Neural crest cell (in vitro differentiated cells): Measurements from ENCODE around the gene BPI. TPM values are rescaled to one million over a fixed set of nuclear protein-coding genes. Genes with fewer than 3 reads are reported as not detected.

Experiments used
- DNase-seq: peaks from one replicate; pipeline ENCODE4 v3.0.0; 2021; ENCODE audit warnings: low read depth, mixed read lengths, low spot score
- H3K27ac Mint-ChIP-seq: one replicate; pipeline ENCODE4 v1.8.0; 2021; ENCODE audit warnings: mild to moderate bottlenecking, mixed read lengths; ENCODE audit not compliant: unreplicated experiment
- H3K27me3 Mint-ChIP-seq: 2 replicates; pipeline ENCODE4 v1.8.0; 2021; ENCODE audit warnings: low read depth, mild to moderate bottlenecking, mixed read lengths
- H3K36me3 Mint-ChIP-seq: 2 replicates; pipeline ENCODE4 v1.8.0; 2021; ENCODE audit warnings: low read depth, mild to moderate bottlenecking, mixed read lengths
- H3K4me1 Mint-ChIP-seq: 2 replicates; pipeline ENCODE4 v1.8.0; 2021; ENCODE audit warnings: mixed read lengths
- H3K4me3 Mint-ChIP-seq: one replicate; pipeline ENCODE4 v1.8.0; 2021; ENCODE audit warnings: mild to moderate bottlenecking, mixed read lengths
- H3K9me3 Mint-ChIP-seq: 2 replicates; pipeline ENCODE4 v1.8.0; 2021; ENCODE audit warnings: mixed read lengths
- CTCF ChIP-seq: fragments of 200-600 bp; sonication (generic); conservative IDR thresholded peaks from 2 replicates; pipeline ENCODE4 v1.5.0; 2021; ENCODE audit warnings: antibody characterized with exemption, mild to moderate bottlenecking
- total RNA-seq: library from RNA; stranded (reverse); gene quantifications from 2 replicates; pipeline ENCODE4 v1.2.1, GENCODE V29; 2021

The BPI gene
- total RNA-seq, 1 donor from 2014 or later: not detected

- Mint-ChIP-seq H3K36me3 (no peaks in the 10 kb centered on the region), H3K9me3 (no peaks in the 10 kb centered on the region), H3K4me1 (peaks cover 45% of the 10 kb centered on the region), H3K27me3 (no peaks in the 10 kb centered on the region), H3K27ac (no peak overlapping the region), H3K4me3 (no peak overlapping the region)
- DNase-seq: no peak
- TF ChIP-seq CTCF: no peak
Measured at GRCh38 chr20:38294076-38294591, 9.8 kb upstream of the BPI start.

- Mint-ChIP-seq H3K9me3 (no peaks in the 10 kb centered on the region), H3K36me3 (no peaks in the 10 kb centered on the region), H3K27ac (peak overlapping the region; percentile 78), H3K4me3 (no peak overlapping the region), H3K4me1 (peaks cover 38% of the 10 kb centered on the region), H3K27me3 (no peaks in the 10 kb centered on the region)
- no peak for DNase-seq
- no peak for TF ChIP-seq CTCF
Measured at GRCh38 chr20:38295811-38296210, 8.1 kb upstream of the BPI start.

GRCh38 chr20:38296433-38296832 is 7.5 kb upstream of the BPI start:
- Mint-ChIP-seq H3K36me3 (no peaks in the 10 kb centered on the region), H3K27ac (peak overlapping the region; percentile 78), H3K9me3 (no peaks in the 10 kb centered on the region), H3K27me3 (no peaks in the 10 kb centered on the region), H3K4me3 (no peak overlapping the region), H3K4me1 (peaks cover 32% of the 10 kb centered on the region)
- TF ChIP-seq CTCF: no peak
- DNase-seq: no peak

GRCh38 chr20:38297916-38298674 is 5.9 kb upstream of the BPI start:
- no peak for TF ChIP-seq CTCF
- no peak for DNase-seq
- Mint-ChIP-seq H3K36me3 (no peaks in the 10 kb centered on the region), H3K27me3 (no peaks in the 10 kb centered on the region), H3K4me1 (peaks cover 27% of the 10 kb centered on the region), H3K27ac (no peak overlapping the region), H3K9me3 (no peaks in the 10 kb centered on the region), H3K4me3 (no peak overlapping the region)

GRCh38 chr20:38298768-38299288 is 5.1 kb upstream of the BPI start:
- H3K36me3 Mint-ChIP-seq: no peaks in the 10 kb centered on the region
- no peak for TF ChIP-seq CTCF
- H3K27ac Mint-ChIP-seq: peak overlapping the region; percentile 95
- no peaks in the 10 kb centered on the region for H3K27me3 Mint-ChIP-seq
- H3K4me3 Mint-ChIP-seq: no peak overlapping the region
- no peaks in the 10 kb centered on the region for H3K9me3 Mint-ChIP-seq
- H3K4me1 Mint-ChIP-seq: peaks cover 27% of the 10 kb centered on the region
- no peak for DNase-seq
